Stimulated activated CD4-positive, alpha-beta T cell treated with anti-CD3 and anti-CD28 coated beads, Interleukin-12 subunit alpha, Interleukin-12 subunit beta, amount 100 ng/mL, for 24 hours (primary cell): ENCODE measurements around the gene PCMTD2.
A peak's percentile ranks its signal among the peaks of the same experiment; 100 is the strongest.

ENCODE experiments used
- DNase-seq, 2 experiments: peaks; one replicate each; pipeline ENCODE4 v3.0.0-alpha.2; 2020; ENCODE audit warnings: low read depth in 2 of 2

The PCMTD2 gene

DNA sequence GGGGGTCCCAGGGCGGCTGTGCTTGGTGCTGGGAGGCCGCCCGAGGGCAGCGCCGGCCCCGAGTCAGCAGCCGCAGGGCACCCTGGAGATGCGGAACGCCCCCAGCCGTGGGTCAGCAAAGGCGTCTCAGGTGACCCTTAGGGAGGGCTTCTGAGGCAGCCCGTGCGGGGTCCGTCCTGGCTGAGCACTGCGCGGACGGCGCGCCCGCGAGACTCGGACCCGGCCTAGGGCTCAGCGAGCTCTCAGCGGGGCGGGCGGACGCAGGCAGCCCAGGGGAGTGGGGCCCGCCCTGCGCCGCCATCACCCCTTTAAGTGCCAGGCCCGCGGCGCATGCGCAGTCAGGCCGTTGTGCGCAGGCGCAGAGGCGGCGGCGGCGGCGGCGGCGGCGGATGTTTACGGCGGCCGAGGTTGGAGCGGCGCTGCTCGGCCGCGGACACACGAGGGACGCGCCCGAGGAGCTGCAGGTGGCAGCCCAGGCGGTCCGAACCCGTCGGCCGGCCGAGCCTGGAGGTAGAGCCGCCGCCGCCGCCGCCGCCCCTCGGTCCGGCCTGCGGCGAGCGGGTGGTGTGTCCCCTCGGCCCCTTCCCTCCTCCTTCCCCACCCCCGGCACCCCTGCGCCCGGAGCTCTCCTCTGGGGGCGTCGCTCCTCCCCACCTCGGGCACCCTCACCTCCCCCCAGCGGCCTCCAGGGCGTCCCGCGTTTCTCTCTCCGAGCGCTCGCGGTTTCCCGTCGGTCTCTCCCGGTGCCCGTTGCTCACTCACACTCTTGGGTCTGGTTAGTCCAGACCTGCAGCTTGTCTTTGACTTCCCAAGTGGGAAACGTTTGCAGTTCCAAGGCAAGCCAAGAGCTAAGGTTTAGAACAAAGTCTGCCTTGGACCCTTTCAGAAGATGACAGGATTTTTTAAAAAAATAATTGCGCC, at the start of gene PCMTD2:
Gene PCMTD2 (plus strand): TSS at position 388 of the 921 bp plus-strand sequence. CDS start 4,218 bp downstream, outside the sequence.
- DNase-seq = peak; percentile 69 to 75

DNA sequence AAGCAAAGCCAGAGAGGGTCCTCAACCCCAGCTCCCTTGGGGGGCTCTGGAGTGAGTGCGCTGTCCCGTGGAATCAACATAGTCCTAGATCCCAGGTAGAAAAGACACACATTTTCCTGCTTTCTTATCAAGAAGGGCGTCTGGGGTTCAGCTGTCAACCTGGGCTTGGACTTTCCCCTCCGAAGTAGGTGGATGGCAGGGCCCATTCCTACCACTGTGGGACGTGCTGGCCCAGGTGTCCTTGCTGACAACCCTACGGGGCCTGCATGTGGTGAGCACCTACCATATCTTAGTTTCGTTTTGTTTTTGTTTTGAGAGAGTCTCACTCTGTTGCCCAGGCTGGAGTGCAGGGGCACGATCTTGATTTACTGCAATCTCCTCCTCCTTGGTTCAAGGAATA, 48.9 kb upstream of the PCMTD2 start:
- DNase-seq = no peak

DNA sequence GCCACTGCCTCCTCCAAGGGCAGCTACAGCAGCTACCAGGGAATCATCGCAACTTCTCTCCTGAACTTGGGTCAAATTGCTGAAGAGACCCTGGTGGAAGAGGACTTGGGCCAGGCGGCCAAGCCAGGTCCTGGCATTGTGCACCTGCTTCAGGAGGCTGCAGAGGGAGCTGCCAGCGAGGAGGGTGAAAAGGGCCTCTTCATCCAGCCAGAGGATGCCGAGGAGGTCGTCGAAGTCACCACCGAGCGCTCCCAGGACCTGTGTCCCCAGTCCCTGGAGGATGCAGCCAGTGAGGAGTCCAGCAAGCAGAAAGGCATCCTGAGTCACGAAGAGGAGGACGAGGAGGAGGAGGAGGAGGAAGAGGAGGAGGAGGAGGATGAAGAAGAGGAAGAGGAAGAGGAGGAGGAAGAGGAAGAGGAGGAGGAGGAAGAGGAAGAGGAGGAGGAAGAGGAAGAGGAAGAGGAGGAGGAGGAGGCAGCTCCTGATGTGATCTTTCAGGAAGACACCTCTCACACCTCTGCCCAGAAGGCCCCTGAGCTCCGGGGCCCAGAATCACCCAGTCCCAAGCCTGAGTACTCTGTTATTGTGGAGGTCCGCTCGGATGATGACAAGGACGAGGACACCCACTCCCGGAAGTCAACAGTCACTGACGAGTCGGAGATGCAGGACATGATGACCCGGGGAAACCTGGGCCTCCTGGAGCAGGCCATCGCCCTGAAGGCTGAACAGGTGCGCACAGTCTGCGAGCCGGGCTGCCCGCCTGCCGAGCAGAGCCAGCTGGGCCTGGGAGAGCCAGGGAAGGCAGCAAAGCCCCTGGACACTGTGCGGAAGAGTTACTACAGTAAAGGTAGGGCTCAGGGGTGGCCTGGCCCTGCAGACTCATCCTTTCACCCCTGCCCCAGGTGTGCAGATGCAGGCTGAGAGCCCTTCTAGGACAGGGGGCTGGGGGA, 47.6 kb upstream of the PCMTD2 start:
- DNase-seq = no peak

DNA sequence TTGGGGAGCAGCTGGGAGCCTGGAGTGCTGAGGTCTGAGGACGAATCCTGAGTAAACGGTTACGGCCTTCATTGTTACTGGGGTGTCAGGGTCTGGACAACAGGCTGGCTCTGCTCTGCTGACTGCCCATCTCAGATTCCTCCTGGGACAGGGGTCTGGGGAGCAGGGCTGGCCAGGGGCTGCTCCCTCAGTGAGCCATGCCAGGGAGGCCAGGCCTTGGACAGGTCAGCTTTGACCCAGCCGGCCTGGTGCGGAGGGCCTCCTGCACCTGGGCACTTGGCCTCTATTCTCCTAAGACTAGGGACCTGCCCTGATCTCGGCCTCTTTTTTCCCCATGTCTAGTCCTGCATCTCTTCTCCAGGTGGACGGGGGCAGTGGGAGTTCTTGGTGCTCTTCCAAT, 46.4 kb upstream of the PCMTD2 start:
- no peak for DNase-seq

DNA sequence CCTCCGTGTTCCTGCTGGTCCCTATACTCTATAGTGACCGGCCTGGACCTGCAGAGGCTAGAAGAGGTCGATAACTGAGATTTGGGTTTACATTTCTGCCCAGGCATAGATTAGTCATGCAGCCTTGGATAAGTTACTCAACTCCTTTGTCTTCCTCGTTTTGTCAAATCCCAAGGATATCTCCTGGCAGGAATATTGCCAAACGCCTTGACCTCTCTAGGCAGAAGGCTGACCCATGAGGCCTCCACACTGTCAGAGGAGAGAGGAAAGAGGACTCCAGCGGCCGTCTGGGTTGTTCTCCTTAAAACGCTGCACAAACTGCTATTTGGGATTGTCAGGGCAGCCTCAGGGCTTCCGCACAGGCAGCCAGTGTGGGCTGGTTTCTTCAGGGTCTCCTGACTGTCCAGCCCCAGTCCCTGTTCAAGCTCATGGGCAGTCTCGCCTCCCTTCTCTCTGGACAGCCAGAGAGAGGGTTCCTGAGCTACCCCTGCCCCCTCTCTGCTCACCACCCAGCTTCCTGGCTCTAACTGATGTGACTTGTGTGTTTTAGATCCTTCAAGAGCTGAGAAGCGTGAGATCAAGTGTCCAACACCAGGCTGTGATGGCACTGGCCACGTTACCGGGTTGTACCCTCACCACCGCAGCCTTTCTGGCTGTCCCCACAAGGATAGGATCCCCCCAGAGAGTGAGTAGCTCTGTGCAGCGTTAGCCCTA, 44.7 kb upstream of the PCMTD2 start:
- DNase-seq = no peak

DNA sequence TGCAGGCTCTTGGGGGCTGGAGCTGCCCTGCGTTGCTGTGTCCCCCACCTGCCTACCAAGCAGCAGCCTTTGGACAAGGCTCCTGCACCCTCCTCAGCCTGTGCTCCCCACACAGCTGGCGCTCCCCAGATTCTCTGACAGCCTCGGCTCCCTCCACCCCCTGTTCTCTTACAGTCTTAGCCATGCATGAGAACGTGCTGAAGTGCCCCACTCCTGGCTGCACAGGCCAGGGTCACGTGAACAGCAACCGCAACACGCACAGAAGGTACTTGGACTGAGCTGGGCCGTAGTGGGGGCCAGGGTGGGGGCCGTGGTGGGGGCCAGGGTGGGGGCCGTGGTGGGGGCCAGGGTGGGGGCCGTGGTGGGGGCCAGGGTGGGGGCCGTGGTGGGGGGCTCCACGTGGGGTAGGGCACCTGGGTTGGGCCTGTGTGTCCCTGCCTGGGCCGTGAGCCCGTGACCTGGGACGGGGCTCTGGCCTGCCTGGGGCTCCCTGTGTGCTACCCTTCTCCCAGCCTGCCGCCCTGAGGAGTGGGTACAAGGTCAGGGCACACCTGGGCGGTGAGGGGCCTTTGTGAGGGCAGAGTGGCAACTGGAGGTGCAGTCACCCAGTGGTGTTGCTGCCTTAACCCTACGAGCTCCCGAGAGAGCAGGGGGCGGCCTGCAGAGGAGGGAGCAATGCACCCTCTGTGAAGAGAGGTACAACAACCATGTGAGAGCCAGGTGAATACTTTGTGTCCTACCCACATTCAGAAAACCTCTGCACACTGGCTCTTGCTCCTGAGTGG, 43.5 kb upstream of the PCMTD2 start:
- DNase-seq = no peak

DNA sequence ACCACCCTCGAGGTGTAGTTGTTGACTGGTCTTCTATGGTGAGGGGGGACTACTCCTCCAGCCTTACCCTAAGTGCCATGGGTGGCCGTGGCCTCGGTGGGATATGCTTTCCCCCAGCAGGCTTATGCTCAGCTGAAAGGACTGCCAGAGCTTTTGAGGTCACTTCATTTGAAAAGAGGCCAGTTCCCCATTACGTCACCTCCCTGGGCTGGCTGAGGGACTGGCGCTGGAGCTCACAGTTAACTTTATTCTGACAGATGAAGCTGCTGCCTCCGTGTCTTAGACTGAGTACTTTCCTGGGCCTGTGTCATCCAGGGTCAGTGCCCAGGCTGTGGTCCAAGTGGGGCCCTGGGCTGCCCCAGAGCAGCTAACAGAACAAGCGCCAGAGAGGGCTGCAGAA, 42.8 kb upstream of the PCMTD2 start:
- DNase-seq = no peak

DNA sequence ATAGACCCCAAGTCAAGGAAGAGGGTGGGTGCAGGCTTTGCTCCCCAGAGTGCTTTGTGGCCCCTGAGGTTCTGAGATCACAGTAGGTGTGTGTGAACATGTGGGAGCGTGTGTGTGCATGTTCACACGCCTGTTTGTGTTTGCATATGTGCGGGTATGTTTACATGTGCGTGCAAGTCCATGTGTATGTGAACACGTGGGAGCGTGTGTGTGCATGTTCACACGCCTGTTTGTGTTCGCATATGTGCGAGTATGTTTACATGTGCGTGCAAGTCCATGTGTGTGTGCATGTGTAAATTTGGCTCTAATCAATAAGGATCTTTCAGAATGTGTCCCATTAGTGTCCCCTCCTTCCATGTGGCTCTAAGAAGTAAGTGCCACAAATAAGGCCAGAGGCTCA, 41.4 kb upstream of the PCMTD2 start:
- DNase-seq = no peak

DNA sequence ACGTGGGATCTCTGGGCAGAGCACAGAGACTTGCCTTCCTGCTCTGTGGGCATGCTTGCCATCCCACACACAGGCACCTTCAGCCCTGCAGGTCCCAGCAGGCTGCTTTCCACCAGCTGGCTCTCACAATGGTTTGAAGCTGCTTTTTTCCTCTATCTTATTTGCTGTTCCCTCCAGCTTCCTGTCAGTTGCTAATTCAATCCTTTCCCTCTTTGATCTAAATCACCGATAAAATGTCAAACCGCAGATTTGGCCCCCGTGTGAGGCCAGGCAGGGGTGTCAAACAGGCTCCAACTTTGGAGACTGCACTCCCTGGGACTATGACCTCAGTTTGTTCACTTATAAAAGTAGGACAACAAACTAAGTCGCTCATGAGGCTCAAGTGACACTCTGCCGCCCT, 40.6 kb upstream of the PCMTD2 start:
- no peak for DNase-seq

DNA sequence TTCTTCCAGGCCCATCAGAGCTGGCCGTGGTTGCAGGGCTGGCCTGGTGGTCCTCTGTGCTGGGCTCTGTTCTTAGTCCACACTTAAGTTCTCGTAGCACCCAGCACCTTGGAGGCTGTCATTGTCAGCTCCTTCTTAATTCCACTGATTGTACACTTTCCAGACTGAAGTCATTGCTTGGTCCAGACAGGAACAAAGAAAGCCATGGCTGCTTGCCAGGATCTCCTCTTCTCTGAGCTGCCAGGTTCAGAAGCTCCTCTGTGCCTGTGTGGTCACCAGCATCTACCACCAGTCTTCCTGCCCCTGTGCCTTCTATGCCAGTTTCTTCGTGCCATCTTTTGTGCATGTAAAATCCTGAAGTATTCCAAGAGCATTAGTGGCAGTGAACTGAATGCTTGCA, 39.5 kb upstream of the PCMTD2 start:
- no peak for DNase-seq

DNA sequence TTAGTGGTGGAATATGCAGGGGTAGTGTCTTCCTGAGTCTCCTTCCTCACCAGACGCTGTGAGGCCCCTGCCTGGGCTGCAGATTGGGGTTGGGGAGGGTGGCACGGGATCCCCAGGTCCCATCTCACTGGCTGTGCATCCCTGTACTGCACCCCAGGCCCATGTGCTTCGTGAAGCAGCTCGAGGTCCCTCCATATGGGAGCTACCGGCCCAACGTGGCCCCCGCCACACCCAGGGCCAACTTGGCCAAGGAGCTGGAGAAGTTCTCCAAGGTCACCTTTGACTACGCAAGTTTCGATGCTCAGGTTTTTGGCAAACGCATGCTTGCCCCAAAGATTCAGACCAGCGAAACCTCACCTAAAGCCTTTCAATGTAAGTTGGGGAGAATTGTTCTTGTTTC, 38.6 kb upstream of the PCMTD2 start:
- DNase-seq = no peak

DNA sequence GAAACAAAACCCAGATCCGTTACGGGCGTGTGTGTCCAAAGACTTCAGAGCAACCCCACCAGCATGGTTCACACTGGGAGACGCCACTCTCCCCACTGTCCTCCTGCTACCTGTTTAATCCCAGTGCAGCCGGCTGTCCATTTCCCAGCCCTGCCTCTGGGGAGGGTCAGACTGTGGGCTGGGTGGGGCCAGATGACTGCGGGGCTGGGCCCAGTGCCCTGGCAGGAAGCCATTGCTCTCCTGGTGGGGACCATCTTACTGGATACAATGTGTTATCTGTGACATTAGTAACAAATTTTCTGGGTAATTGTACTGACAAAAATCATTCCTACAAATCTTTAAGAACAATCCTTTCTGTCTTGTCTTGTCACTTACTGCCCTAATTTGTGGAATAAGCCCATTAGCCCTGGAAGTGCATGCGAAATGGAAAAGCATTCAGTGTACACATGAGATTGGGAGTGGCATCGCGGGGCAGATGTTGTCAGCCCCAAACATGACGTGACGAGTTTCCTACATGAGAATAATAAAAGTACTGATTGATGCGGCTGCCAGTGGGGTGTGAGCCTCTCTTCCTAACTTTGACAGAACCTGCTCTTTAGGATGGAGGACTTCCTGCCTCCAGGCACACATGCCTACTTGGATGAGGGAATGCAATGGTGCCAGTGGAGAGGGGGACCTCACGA, 37.9 kb upstream of the PCMTD2 start:
- no peak for DNase-seq

DNA sequence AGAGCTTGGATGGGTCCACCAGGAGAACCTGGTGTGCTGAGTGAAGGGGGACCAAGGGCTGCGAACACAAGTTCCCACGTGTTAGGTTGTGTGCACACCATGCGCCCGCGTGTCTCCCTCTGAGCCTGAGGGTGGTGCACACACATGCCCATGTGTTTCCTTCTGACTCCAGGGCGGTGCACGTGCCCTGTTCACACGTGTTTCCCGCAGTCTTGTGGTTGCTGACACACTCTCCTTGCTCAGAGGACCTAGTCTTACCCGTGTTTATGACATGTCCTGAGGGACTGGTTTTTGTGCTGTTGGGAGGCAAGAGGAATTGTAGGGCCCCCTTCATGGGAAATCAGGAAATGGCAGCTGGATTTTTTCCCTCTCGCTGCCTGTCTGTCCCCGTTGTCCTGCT, 36.3 kb upstream of the PCMTD2 start:
- no peak for DNase-seq

DNA sequence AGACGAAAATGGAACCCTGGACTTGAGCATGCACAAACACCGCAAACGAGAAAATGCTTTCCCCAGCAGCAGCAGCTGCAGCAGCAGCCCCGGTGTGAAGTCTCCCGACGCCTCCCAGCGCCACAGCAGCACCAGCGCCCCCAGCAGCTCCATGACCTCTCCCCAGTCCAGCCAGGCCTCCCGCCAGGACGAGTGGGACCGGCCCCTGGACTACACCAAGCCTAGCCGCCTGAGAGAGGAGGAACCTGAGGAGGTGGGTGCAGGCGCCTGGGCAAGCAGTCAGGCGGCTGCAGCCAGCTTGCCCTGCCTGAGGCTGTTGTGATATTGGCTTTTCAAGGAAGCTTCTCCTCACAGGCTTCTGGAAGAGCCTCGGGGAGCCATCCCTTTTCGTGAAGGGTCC, 35.8 kb upstream of the PCMTD2 start:
- DNase-seq = no peak

DNA sequence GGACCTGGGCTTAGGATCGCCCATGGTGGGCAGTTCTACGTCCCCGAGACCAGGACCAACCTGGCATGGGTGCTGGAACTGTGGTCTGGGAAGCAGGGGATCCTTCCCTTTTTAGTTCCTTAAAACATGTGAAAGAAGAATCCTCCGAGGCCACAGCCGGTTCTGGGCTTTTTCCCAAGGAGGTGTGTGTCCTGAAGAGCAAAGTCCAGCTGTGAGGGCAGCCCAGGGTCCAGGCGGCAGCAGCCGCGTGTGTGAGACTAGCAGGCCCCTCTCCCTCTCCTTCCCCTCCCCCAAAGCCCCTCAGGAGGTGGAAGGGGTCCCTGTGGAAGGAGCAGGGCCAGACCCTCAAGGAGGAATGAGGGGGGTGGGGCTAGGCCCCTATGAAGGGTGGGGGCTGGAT, 35.1 kb upstream of the PCMTD2 start:
- no peak for DNase-seq

DNA sequence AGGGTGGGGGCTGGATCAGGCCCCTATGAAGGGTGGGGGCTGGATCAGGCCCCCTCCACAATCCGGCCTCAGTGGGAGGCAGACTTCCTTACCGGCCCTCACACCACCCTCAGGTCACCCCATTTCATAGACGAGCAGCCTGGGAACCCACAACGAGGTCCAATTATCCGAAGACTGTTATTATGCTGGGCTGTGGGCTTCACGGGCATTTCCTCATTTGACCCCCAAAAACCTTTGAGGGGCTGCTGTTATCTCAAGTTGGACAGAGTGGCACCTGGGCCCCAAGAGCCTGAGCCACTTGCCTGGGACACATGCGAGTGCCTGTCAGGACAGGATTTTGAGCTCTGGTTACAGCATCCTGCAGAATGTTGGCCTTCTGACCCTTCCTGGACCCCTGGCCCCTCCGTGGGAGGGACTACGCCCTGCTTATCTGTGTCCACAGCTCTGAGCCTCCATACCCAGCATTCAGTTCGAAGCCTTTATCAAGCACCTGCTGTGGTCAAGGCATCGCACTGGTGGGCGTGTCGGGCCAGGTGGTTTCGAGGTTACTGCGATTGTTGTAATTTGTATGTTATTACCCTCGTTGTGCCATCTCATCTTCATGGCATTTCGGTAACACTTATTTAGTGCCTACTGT, 34.5 kb upstream of the PCMTD2 start:
- no peak for DNase-seq

DNA sequence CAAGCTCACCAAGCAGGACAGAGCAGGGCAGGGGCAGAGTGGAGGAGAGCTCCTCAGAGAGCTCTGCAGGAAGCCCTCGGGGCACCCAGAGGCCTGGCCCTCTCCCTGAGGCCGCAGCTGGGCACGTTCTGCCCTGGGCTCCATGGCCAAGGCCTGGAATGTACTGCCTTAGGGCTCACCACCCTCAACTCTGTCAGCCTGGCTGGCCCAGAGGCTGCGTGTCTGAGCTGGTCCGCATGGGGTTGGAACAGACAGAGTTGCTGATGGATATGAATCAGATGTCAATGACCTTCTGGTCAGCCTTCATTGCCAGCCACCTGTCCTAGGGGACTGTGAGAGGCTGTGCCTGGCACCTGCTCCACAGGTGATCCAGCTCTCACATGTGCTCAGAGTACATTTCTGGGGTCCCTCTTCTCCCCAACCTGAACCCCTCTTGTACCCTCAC, 33.2 kb upstream of the PCMTD2 start:
- no peak for DNase-seq

DNA sequence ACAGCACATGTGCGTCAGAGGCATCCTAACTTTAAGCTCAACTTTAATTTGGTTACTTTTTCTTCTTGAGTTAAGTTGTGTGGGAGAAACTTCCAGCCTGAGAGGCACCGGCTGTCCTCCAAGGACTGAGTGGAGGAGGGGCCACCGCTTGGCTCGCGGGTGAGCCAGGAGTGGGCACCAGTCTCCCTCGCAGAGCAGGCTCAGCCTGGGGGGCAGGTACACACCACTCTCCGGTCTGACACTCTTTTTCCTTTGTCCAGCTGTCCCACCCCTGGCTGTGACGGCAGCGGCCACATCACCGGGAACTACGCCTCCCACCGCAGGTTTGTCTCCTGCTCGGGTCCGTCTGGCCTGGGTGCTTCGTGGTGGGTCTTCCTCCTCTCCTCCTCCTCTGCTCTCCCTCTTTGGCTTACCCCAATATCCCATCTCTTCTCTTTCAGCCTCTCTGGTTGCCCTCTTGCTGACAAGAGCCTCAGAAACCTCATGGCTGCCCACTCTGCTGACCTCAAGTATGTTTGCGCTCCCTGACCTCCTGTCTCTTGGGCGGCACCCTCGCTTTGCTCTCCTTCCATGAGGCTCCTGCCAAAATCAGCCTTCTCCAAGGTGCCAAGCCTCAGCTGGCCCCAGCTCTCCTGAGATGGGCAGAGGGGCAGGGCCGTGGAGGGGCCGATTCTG, 32.6 kb upstream of the PCMTD2 start:
- no peak for DNase-seq

DNA sequence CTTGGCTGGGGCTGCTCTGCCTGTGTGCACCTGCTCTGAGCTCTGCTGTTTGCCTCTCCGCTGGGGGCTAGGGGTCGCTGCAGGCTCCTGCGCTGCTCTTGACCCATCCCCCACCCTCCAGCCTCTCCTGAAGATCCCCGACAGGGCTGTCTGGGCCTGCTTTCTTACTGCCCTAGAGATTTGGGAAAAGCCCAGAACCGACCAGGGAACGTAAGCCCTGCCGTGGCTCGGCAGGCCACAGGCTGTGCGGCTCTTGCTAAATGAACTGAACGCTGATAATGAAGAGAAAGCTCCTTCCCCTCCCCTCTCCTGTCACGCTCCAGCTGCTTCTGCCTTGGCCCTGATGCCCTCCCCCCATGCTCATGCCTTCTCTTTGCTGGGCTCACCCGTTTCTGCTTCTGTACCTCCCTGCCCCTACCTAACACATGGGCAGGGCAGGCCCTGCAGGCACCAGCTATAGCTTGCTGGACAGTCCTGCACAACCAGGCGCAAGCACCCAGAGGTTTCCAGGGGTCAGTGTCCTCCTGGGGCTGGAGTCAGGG, 32.0 kb upstream of the PCMTD2 start:
- DNase-seq = no peak
